K562 (cell line): Measurements from ENCODE around the gene CLEC18A.
"Not testable (repeated sequence)": the region's sequence is repeated elsewhere in the genome, so short reads cannot be mapped to it uniquely, and the experiment has no call there.

Experiments used
- ATF2 ChIP-seq: sonication (generic); formaldehyde crosslinking; IDR thresholded peaks from 2 replicates; pipeline ENCODE4 v1.8.1; 2022; ENCODE audit warnings: missing genetic modification reagents
- CTCF ChIP-seq, 3 experiments: IDR thresholded peaks in 2 of 3; conservative IDR thresholded peaks in 1 of 3; 2 replicates each; pipeline ENCODE4 v1.5.1; 2011 to 2012; ENCODE audit warnings: low read length in 3 of 3, mild to moderate bottlenecking in 3 of 3, control low read depth in 2 of 3, improper control_type of control experiment in 1 of 3, inconsistent platforms in 1 of 3, low read depth in 1 of 3, mixed read lengths in 1 of 3, moderate library complexity in 1 of 3; ENCODE audit not compliant: insufficient read depth in 2 of 3
- DNMT1 ChIP-seq: fragments of 450-650 bp; IDR thresholded peaks from 2 replicates; pipeline ENCODE4 v1.6.1; 2016; ENCODE audit warnings: antibody characterized with exemption, mild to moderate bottlenecking
- EP300 ChIP-seq: IDR thresholded peaks from 2 replicates; pipeline ENCODE4 v1.6.1; 2012; ENCODE audit warnings: low read length, improper control_type of control experiment
- MYC ChIP-seq, 2 experiments: fragments of 250-450 bp in 1 of 2; sonication (Bioruptor Pico) in 1 of 2; IDR thresholded peaks; 2 replicates each; pipeline versions ENCODE4 v1.5.1 to v1.6.1; 2012 to 2021; ENCODE audit warnings: low read depth in 2 of 2, borderline replicate concordance in 1 of 2, improper control_type of control experiment in 1 of 2, low read length in 1 of 2, mild to moderate bottlenecking in 1 of 2, moderate library complexity in 1 of 2
- POLR2A ChIP-seq: fragments of 450-650 bp; conservative IDR thresholded peaks from 2 replicates; pipeline ENCODE4 v1.6.1; 2016
- TAL1 ChIP-seq: fragments of 450-650 bp; IDR thresholded peaks from 2 replicates; pipeline ENCODE4 v1.6.1; 2016; ENCODE audit warnings: mild to moderate bottlenecking
- ZBTB7A ChIP-seq: IDR thresholded peaks from 2 replicates; pipeline ENCODE4 v1.6.1; 2011; ENCODE audit warnings: low read depth, mild to moderate bottlenecking, low read length, moderate library complexity, borderline replicate concordance; ENCODE audit not compliant: control insufficient read depth

- not testable (repeated sequence) for TF ChIP-seq POLR2A; ZBTB7A; ATF2; CTCF (IDR thresholded peaks at IDR 0.05 in 2 of 3, conservative IDR thresholded peaks at IDR 0.05 in 1 of 3; ENCODE audit: insufficient read depth in 2 of 3, low read depth in 1 of 3, low read length in 3 of 3); TAL1; DNMT1; MYC (IDR thresholded peaks at IDR 0.05; ENCODE audit: low read depth, low read length); MYC (CRISPR knock-in tag; IDR thresholded peaks at IDR 0.05; ENCODE audit: borderline replicate concordance, low read depth); EP300
Observed at GRCh38 chr16:69954241-69954640, 3.1 kb downstream of the CLEC18A start.
